ENCODE results near the gene LLGL2. TPM values are rescaled to one million over a fixed set of nuclear protein-coding genes. Genes with fewer than 3 reads are reported as not detected.

The LLGL2 gene
- polyA plus RNA-seq, 3 donors from 2014 or later, result 81.2 to 137 (median 84.4) TPM

DNA sequence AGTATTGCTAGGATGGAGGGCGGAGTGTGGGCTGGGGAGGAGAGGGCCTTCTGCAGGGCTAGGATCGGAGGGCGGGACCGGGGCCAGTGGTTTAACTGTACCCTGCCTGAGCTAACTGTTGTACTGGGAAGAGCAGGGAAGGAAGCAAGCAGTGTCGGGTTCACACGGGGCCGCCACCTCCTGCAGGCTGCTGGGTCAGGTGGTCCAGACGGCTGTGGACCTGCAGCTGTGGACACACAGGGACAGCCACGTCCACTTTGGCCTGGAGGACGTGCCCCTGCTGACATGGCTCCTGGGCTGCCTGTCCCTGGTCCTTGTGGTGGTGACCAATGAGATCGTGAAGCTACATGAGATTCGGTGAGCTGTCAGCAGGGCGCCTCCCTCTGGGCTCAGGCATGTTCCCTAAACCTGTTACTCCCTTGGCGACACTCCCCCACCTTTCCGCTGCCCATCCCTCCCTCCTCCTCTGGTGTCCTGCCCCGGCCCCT, 26.7 kb upstream of the LLGL2 start:
- H3K4me1 Mint-ChIP-seq, result peaks cover 0 to 4% of the 10 kb centered on the region in 2 donors
- H3K4me3 Mint-ChIP-seq, result no peak overlapping the region
- H3K27ac Mint-ChIP-seq, result peak overlapping the region in 1 of 6 donors; percentile 7
- no peaks in the 10 kb centered on the region for H3K9me3 Mint-ChIP-seq
- no peak for DNase-seq
- H3K36me3 Mint-ChIP-seq, result peaks cover 0 to 9% (median 0%) of the 10 kb centered on the region in 3 donors
- H3K27me3 Mint-ChIP-seq (ENCODE audit: low read depth in 3 of 3), result peaks cover 0 to 3% (median 0%) of the 10 kb centered on the region in 3 donors

DNA sequence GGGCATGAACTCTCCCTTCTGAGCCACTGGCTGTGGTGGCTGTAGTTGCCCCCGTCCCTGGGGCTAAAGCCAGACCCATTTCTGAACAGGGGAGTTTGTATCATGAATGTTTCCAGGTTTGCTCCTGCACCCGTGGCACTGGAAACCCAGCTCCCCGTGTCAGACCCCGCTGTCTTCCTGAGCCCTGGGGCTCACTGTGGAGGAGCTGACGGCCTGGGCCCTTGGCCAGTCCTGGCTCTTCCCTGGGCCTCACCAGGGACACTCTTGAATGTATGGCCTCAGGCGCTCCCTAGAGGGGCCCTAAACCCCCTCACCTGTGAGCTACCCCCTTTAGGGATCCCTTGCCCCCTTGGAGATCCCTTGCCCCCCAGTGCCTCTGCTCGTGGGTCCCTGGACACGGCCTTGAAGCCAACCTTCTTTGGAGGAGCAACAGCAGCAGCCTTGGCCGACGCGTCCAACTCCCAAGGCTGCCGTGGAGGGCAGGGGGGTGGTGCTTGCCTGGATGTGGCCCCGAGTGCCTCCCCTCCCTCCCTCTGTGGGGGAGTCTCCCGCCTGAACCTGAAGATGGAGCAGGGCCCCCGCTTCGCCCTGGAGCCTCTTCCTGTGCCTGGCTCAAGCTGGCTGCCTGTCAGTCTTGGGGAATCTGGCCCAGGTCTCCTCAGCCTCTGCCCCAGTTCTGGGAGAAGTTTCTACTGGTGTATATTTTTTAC, 26.0 kb upstream of the LLGL2 start:
- Mint-ChIP-seq H3K36me3 (peaks cover 0 to 7% (median 0%) of the 10 kb centered on the region in 3 donors), H3K9me3 (no peaks in the 10 kb centered on the region), H3K27ac (no peak overlapping the region), H3K4me3 (no peak overlapping the region), H3K4me1 (peaks cover 0 to 8% of the 10 kb centered on the region in 2 donors), H3K27me3 (ENCODE audit: low read depth in 3 of 3) (peaks cover 0 to 3% (median 0%) of the 10 kb centered on the region in 3 donors)
- DNase-seq, result no peak

DNA sequence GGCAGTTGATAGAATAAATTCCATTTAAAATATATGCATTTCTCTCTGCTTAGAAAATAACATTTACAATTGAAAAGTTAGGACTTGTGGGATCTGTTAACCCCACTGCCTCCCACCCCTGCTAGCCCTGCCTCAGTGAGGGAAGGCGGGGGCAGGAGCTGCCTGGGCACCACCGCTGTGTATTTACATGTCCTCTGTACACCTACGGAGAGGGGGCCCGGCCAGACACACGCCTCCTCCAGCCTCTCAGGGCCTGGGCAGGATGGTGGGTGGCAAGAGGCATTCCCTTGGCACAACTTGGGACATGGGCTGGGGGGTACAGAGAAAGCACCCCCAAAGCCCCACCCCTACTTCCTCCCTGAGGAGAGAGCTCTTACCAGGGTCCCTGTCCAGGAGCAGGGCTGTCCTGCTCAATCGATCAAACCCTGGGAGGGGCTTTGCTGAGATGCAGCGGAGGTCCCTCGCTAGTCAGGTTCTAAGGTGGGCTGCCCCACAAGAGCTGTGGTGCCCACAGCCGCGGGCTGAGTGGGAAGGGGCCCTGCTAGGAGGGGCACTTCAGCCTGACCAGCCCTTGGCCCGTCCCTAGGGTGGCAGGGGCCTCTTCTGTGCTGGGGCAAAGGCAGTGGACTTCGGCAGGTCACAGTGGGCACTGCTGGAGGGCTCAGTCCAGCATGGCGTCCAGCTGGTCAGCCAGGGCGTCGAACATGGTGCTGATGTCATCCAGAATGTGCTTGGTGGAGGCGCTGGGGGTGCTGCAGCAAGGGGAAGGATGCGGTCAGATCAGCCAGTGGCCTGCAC, 24.9 kb upstream of the LLGL2 start:
- H3K4me3 Mint-ChIP-seq, result no peak overlapping the region
- H3K27me3 Mint-ChIP-seq (ENCODE audit: low read depth in 3 of 3), result peaks cover 0 to 3% (median 0%) of the 10 kb centered on the region in 3 donors

DNA sequence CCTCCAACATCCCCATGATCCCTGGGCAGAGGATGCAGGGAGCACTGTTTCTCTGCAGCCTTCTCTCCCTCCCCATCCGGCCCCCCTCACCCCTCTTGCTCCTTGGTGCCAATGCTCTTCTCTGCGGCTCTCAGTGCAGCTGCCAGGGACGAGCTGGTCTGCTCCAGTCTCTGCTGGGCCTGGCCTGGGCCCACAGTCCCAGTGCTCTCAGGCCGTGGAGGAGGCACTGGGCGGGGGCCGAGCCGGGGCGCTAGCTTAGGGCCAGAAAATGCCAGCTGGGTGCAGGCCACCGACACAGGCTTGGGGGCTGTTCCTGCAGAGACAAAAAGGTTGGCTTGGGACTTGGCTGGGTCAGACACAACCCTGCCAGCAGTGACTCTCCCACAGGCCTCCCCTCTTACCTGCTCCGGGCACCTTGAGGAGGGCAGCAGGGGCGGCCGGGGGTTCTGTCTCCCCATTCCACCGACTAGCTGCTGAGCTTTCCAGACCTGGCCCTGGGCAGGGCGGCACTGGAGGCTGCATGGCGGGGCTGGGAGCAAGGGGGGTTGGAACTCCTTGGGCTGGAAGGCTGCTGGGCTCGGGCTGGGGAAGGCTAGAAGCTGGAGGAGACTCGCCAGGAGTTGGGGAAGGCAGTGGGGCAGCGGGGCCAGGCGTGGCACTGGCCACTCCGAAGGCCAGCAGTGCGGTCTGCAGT, 24.0 kb upstream of the LLGL2 start:
- Mint-ChIP-seq H3K27me3 (ENCODE audit: low read depth in 3 of 3) (peaks cover 0 to 5% (median 0%) of the 10 kb centered on the region in 3 donors), H3K27ac (peak overlapping the region in 1 of 6 donors; percentile 40), H3K4me3 (no peak overlapping the region), H3K36me3 (peaks cover 0 to 3% (median 0%) of the 10 kb centered on the region in 3 donors), H3K4me1 (peaks cover 5 to 15% of the 10 kb centered on the region in 2 donors), H3K9me3 (no peaks in the 10 kb centered on the region)
- no peak for DNase-seq

More for the DNA sequence above, 24.9 kb upstream of the LLGL2 start:
- peaks cover 0 to 3% (median 0%) of the 10 kb centered on the region in 3 donors for H3K36me3 Mint-ChIP-seq
- DNase-seq, result no peak
- H3K4me1 Mint-ChIP-seq, result peaks cover 5 to 15% of the 10 kb centered on the region in 2 donors
- peak overlapping the region in 1 of 6 donors; percentile 40 for H3K27ac Mint-ChIP-seq
- H3K9me3 Mint-ChIP-seq, result no peaks in the 10 kb centered on the region

DNA sequence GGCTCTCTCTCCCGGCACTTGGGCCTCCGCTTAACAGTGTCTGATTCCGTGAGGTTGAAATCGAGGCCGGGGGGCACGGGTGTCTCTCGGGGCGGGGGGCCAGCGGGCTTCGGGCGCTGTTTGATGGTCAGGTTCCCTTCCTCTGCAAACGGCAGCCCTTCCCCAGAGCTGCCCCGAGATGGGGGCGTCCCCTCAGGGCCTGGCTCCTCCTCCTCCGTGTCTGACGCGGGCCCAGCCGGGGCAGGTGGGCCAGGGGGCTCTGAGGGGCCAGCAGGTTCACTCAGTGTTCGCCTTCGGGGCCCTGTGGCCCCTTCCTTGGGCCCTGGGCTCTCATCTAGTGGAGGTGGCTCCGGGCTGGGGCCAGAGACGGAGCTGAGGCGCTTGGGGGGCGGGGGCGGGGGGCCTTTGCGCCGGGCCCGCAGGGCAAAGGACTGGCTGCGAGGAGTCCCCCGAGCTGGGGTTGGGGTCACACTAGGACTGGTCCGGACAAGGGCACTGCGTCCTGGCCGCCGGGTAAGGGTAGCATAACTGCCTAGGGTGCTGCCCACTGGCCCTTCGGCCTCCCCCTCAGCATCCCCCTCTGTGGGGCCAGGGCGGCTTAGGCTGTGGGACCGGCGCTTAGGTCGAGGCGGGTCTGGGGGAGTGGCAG, 23.3 kb upstream of the LLGL2 start:
- peaks cover 5 to 15% of the 10 kb centered on the region in 2 donors for H3K4me1 Mint-ChIP-seq
- no peak overlapping the region for H3K27ac Mint-ChIP-seq
- H3K36me3 Mint-ChIP-seq, result peaks cover 0 to 3% (median 0%) of the 10 kb centered on the region in 3 donors

DNA sequence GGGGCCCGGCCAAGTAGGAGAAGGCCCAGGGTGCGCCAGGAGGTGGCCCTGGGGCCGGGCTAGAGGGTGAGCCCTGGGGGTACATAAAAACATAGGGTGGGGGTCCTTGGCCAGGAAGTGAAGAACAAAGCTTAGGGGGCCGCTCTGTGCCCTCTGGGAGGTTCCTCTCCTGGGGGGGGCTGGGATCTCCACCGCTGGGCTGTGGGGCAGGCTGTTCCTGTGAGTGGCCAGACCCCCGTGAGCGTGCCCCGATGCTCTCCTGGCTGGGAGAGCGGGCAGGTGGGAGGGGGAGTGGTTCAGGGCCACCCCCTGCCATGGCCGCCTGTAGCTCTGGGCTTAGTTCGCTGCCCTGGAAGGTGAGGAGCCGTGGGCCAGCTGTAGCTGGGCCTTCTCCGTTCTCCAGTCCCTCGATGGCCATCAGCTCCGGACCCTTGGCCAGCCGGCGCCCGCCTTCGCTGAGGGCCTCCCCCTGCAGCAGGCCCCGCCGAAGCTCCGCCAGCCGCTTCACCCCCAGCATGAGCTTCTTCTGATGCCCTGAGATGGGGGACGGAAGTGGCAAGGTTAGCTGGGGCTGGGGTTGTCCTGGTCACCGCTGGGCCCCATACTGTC, 22.7 kb upstream of the LLGL2 start:
- no peak for DNase-seq
- H3K36me3 Mint-ChIP-seq, result no peaks in the 10 kb centered on the region
- H3K9me3 Mint-ChIP-seq, result no peaks in the 10 kb centered on the region
- no peak overlapping the region for H3K27ac Mint-ChIP-seq
- H3K4me3 Mint-ChIP-seq, result no peak overlapping the region
- peaks cover 5 to 15% of the 10 kb centered on the region in 2 donors for H3K4me1 Mint-ChIP-seq
- peaks cover 0 to 5% (median 0%) of the 10 kb centered on the region in 3 donors for H3K27me3 Mint-ChIP-seq (ENCODE audit: low read depth in 3 of 3)

More for the DNA sequence above, 23.3 kb upstream of the LLGL2 start:
- no peak overlapping the region for H3K4me3 Mint-ChIP-seq
- no peaks in the 10 kb centered on the region for H3K9me3 Mint-ChIP-seq
- DNase-seq, result no peak
- peaks cover 0 to 5% (median 0%) of the 10 kb centered on the region in 3 donors for H3K27me3 Mint-ChIP-seq (ENCODE audit: low read depth in 3 of 3)

DNA sequence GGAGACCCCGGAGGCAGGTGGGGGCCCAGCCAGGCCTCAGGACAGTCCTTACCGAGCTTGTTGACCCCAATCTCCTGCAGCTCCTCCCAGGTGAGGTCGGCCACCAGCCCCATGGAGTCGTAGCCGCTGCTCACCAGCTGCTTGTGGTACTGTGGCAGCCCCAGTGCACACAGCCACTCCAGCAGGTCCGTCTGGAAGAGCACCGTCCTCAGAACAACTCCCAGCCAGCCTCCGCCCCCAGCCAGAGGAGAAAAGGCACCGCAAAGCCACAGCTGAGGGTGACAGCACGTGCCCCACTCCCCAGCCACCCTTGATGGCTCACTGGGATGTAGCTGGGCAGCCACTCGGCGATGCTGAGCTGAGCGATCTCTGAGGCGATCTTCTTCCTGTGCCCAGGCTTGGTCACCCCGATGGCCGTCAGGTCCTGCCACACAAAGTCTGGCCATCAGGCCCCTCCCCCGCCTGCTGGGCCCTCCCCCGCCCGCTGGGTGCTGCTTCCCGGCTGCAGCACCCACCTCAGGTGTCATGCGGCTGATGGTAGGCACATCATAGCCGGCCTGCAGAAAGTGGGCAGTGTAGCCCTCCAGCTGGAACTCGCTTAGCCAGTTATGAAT, 22.1 kb upstream of the LLGL2 start:
- Mint-ChIP-seq H3K4me1 (peaks cover 5 to 15% of the 10 kb centered on the region in 2 donors), H3K27me3 (ENCODE audit: low read depth in 3 of 3) (peaks cover 0 to 5% (median 0%) of the 10 kb centered on the region in 3 donors), H3K4me3 (peak overlapping the region in 1 of 5 donors; percentile 18), H3K36me3 (no peaks in the 10 kb centered on the region), H3K27ac (no peak overlapping the region), H3K9me3 (no peaks in the 10 kb centered on the region)
- DNase-seq, result no peak

DNA sequence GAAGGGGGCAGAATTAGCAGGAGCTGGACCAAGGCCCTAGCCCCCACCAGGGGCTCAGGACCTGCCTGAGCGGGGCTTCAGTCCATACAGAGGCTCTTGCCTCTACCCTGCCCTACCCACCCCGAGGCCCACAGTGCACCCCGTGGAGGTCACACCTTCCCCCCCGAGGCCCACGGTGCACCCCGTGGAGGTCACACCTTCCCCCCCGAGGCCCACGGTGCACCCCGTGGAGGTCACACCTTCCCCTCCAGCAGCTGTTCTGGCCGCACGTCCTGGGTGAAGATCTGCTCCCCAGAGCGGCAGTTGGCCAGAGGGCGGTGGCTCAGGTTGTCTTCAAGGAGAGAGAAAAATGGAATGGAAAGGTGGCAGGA, 21.5 kb upstream of the LLGL2 start:
- Mint-ChIP-seq H3K4me1 (peaks cover 5 to 15% of the 10 kb centered on the region in 2 donors), H3K36me3 (no peaks in the 10 kb centered on the region), H3K4me3 (peak overlapping the region in 4 of 5 donors; percentile 17 to 59 (median 34)), H3K27me3 (ENCODE audit: low read depth in 3 of 3) (peaks cover 0 to 3% (median 0%) of the 10 kb centered on the region in 3 donors), H3K9me3 (no peaks in the 10 kb centered on the region), H3K27ac (peak overlapping the region in 1 of 6 donors; percentile 49)
- DNase-seq, result peak; percentile 50 to 73 (median 52)

DNA sequence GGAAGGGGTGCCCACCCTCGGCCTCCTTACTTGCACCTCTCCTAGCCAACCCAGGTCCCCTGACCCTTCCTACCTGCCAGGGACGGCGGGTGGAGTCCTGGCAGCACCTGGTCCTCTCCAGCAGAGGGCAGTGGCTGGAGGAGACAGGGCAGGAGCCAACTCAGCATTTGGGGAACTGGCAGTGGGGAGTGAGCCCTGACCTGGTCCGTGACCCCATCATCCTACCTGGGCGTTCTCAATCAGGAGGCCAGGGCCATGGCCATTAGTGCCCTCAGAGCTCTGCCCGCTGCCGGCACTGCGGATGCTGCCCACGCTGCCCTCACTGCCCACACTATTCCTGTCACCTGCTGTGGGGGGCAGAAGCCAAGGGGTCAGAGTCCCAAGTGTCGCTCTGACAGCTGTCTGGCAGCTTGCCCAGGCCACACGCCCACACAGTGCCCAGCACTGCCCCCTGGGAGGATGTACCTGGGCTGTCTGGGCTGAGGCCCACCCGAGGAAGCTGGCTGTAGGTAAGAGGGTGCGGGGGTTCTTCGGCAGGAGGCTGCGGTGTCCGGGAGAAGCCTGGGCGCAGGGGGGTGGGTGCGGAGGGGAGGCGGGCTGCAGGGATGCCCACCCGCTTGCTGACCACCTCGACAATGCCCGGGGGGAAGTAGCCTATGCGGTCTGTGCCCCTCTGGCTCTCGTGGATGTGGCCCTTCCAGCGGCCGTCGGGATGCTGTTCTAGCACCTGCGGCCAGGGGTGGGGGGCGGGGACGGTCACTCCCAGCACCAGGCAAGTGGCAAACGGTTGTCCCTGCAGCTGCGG, 20.9 kb upstream of the LLGL2 start:
- peak in 2 of 3 donors; percentile 50 to 57 for DNase-seq
- Mint-ChIP-seq H3K9me3 (no peaks in the 10 kb centered on the region), H3K4me3 (peak overlapping the region in 4 of 5 donors; percentile 17 to 59 (median 34)), H3K36me3 (no peaks in the 10 kb centered on the region), H3K27ac (peak overlapping the region in 1 of 6 donors; percentile 49), H3K4me1 (peaks cover 5 to 15% of the 10 kb centered on the region in 2 donors), H3K27me3 (ENCODE audit: low read depth in 3 of 3) (peaks cover 0 to 2% (median 0%) of the 10 kb centered on the region in 3 donors)

DNA sequence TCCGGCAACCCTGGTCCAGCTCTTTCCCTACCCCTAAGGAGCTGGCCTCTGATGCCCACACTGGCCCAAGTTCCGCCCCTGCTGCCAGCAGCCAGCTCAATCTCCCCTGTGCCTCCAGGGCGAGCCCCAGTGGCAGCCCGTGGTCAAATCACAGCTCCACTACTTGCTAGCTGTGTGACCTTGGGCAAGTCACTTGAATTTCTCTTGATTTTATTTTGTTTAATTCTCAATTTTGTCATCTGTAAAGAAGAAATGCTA, 20.4 kb upstream of the LLGL2 start:
- peak overlapping the region in 1 of 5 donors; percentile 33 for H3K4me3 Mint-ChIP-seq
- no peaks in the 10 kb centered on the region for H3K9me3 Mint-ChIP-seq
- H3K4me1 Mint-ChIP-seq, result peaks cover 5 to 15% of the 10 kb centered on the region in 2 donors
- H3K27ac Mint-ChIP-seq, result peak overlapping the region in 2 of 6 donors; percentile 45 to 66
- no peaks in the 10 kb centered on the region for H3K36me3 Mint-ChIP-seq
- DNase-seq, result no peak
- H3K27me3 Mint-ChIP-seq (ENCODE audit: low read depth in 3 of 3), result peaks cover 0 to 2% (median 0%) of the 10 kb centered on the region in 3 donors

DNA sequence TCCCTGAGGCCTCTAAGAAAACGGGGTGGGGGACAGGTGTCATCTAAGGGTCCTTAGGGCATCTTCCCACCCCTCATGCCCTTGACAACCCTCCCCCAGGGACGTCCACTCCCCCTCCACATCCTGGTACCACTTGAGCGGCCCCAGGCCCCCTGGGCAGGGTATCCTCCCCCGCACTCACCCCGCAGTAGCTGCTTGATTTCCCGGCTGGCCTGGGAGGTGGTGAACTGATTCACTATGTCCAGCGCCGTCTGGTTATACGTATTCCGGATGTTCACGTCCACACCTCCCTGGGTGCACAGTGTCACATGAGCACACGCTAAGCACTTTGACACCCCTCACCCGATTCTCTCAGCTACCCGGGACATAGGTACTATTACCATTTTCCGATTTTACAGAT, 19.9 kb upstream of the LLGL2 start:
- H3K27me3 Mint-ChIP-seq (ENCODE audit: low read depth in 3 of 3), result peaks cover 0 to 2% (median 1%) of the 10 kb centered on the region in 3 donors
- peaks cover 5 to 15% of the 10 kb centered on the region in 2 donors for H3K4me1 Mint-ChIP-seq
- no peaks in the 10 kb centered on the region for H3K9me3 Mint-ChIP-seq
- no peak overlapping the region for H3K4me3 Mint-ChIP-seq
- H3K27ac Mint-ChIP-seq, result no peak overlapping the region
- no peak for DNase-seq
- H3K36me3 Mint-ChIP-seq, result no peaks in the 10 kb centered on the region

DNA sequence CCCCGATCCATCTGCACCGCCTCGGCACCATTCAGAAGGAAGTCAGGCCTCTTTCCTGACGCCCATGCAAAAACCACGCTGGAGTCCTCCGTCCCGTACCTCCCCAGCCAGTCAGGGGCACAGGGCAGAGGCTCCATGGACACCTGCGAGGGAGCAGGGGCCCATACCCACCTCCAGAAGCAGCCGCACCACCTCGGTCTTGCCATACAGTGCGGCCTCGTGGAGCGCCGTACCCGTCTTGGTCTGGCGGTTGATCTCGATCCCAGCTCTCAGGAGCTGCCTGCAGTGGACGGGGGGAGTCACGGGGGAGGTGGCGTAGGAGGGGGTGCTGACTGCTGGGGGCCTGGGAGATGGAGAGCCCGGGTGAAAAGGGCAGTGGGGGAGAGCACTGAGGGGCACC, 19.4 kb upstream of the LLGL2 start:
- Mint-ChIP-seq H3K27ac (no peak overlapping the region), H3K4me3 (no peak overlapping the region), H3K27me3 (ENCODE audit: low read depth in 3 of 3) (peaks cover 0 to 2% (median 1%) of the 10 kb centered on the region in 3 donors), H3K9me3 (no peaks in the 10 kb centered on the region), H3K36me3 (no peaks in the 10 kb centered on the region), H3K4me1 (peaks cover 5 to 15% of the 10 kb centered on the region in 2 donors)
- no peak for DNase-seq
